ENCODE measurements around the gene SLC22A7.

DNA sequence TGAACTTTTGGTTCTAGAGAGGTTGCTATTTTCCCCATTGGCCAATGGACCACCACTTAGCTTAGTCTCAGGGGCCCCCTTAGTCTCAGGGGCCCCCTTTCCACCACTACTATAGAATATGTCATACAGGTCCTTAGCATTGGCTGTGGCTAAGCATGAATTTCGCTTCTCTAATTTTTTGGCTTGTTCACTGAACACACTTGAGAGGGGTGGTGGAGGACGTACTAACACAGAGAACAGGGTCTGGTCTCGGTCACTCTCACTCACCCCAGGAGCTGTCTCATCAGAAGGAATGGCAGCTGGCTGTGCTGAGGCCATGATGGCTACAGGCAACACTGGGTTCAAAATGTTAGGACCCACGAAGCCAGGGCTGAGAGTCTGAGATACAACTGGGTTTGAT, 41.1 kb downstream of the SLC22A7 start:
- TF ChIP-seq ZSCAN30 (tag by site-specific recombination; IDR thresholded peaks at IDR 0.05) = no peak
- TF ChIP-seq ZNF133 (tag by site-specific recombination; IDR thresholded peaks at IDR 0.05) = no peak
- no peak for TF ChIP-seq ZNF248 (tag by site-specific recombination; IDR thresholded peaks at IDR 0.05)
- TF ChIP-seq, protein P1, sequence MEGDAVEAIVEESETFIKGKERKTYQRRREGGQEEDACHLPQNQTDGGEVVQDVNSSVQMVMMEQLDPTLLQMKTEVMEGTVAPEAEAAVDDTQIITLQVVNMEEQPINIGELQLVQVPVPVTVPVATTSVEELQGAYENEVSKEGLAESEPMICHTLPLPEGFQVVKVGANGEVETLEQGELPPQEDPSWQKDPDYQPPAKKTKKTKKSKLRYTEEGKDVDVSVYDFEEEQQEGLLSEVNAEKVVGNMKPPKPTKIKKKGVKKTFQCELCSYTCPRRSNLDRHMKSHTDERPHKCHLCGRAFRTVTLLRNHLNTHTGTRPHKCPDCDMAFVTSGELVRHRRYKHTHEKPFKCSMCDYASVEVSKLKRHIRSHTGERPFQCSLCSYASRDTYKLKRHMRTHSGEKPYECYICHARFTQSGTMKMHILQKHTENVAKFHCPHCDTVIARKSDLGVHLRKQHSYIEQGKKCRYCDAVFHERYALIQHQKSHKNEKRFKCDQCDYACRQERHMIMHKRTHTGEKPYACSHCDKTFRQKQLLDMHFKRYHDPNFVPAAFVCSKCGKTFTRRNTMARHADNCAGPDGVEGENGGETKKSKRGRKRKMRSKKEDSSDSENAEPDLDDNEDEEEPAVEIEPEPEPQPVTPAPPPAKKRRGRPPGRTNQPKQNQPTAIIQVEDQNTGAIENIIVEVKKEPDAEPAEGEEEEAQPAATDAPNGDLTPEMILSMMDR (tag by site-specific recombination; IDR thresholded peaks at IDR 0.05) = no peak
- no peak for TF ChIP-seq ZNF24 (tag by site-specific recombination; IDR thresholded peaks at IDR 0.05)
- no peak for TF ChIP-seq ZNF670 (tag by site-specific recombination; IDR thresholded peaks at IDR 0.05; ENCODE audit: low read depth)
- TF ChIP-seq, protein P2, sequence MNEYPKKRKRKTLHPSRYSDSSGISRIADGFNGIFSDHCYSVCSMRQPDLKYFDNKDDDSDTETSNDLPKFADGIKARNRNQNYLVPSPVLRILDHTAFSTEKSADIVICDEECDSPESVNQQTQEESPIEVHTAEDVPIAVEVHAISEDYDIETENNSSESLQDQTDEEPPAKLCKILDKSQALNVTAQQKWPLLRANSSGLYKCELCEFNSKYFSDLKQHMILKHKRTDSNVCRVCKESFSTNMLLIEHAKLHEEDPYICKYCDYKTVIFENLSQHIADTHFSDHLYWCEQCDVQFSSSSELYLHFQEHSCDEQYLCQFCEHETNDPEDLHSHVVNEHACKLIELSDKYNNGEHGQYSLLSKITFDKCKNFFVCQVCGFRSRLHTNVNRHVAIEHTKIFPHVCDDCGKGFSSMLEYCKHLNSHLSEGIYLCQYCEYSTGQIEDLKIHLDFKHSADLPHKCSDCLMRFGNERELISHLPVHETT (tag by site-specific recombination; IDR thresholded peaks at IDR 0.05) = no peak
- TF ChIP-seq ZNF610 (tag by site-specific recombination; IDR thresholded peaks at IDR 0.05; ENCODE audit: borderline replicate concordance) = no peak
- no peak for TF ChIP-seq REPIN1 (tag by site-specific recombination; IDR thresholded peaks at IDR 0.05; ENCODE audit: low read depth)
- TF ChIP-seq ZBTB17 (tag by site-specific recombination; IDR thresholded peaks at IDR 0.05) = no peak

Measured in HEK293 (cell line).